GM12878 (cell line): ENCODE data around the gene SLC49A4.
"Not testable (repeated sequence)": the region's sequence is repeated elsewhere in the genome, so short reads cannot be mapped to it uniquely, and the experiment has no call there.

ENCODE experiments used
- EZH2 ChIP-seq: IDR thresholded peaks from 2 replicates; pipeline ENCODE4 v1.6.1; 2012; ENCODE audit warnings: low read depth, mild to moderate bottlenecking, control low read depth, inconsistent platforms, low read length, borderline replicate concordance; ENCODE audit not compliant: control insufficient read depth
- SIX5 ChIP-seq: IDR thresholded peaks from 2 replicates; pipeline ENCODE4 v1.6.1; 2011; ENCODE audit warnings: mild to moderate bottlenecking, low read depth, low read length, moderate library complexity; ENCODE audit not compliant: severe bottlenecking
- SMC3 ChIP-seq: IDR thresholded peaks from 2 replicates; pipeline ENCODE4 v1.6.1; 2011; ENCODE audit warnings: low read length, improper control_type of control experiment, borderline replicate concordance
- TCF12 ChIP-seq: IDR thresholded peaks from 2 replicates; pipeline ENCODE4 v1.6.1; 2011; ENCODE audit warnings: low read depth, mild to moderate bottlenecking, low read length
- YY1 ChIP-seq: IDR thresholded peaks from 2 replicates; pipeline ENCODE4 v1.6.1; 2011; ENCODE audit warnings: low read depth, mild to moderate bottlenecking, low read length
- TF ChIP-seq, protein P1 (sequence below): IDR thresholded peaks from 2 replicates; pipeline ENCODE4 v1.6.1; 2011; ENCODE audit warnings: borderline replicate concordance, low read depth, mild to moderate bottlenecking, moderate library complexity, low read length; ENCODE audit not compliant: insufficient read depth, poor library complexity, severe bottlenecking

DNA sequence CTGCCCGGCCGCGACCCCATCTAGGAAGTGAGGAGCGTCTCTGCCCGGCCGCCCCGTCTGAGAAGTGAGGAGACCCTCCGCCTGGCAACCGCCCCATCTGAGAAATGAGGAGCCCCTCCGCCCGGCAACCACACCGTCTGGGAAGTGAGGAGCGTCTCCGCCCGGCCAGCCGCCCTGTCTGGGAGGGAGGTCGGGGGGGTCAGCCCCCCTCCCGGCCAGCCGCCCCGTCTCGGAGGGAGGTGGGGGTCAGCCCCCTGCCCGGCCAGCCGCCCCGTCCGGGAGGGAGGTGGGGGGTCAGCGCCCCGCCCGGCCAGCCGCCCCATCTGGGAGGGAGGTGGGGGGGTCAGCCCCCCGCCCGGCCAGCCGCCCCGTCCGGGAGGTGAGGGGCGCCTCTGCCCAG lies 47.6 kb upstream of the SLC49A4 start:
- TF ChIP-seq SMC3, EZH2, TCF12, SIX5, YY1: not testable (repeated sequence)
- TF ChIP-seq, protein P1, sequence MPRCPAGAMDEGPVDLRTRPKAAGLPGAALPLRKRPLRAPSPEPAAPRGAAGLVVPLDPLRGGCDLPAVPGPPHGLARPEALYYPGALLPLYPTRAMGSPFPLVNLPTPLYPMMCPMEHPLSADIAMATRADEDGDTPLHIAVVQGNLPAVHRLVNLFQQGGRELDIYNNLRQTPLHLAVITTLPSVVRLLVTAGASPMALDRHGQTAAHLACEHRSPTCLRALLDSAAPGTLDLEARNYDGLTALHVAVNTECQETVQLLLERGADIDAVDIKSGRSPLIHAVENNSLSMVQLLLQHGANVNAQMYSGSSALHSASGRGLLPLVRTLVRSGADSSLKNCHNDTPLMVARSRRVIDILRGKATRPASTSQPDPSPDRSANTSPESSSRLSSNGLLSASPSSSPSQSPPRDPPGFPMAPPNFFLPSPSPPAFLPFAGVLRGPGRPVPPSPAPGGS, result not testable (repeated sequence)
